ENCODE results near the gene CHST11. TPM values are rescaled to one million over a fixed set of nuclear protein-coding genes. Genes with fewer than 3 reads are reported as not detected.

The CHST11 gene
- total RNA-seq, 2 donors from 2014 or later = 2.9 to 4.9 TPM

- intact Hi-C loops (cut with DNase I) = no loop called here
- Histone ChIP-seq H3K36me3 (no peaks in the 10 kb centered on the region), H3K27ac (no peak overlapping the region), H3K4me3 (no peak overlapping the region), H3K9me3 (no peaks in the 10 kb centered on the region), H3K9ac (ENCODE audit: low read depth in 2 of 2, low read length in 2 of 2) (no peak overlapping the region), H3K4me1 (no peaks in the 10 kb centered on the region), H3K27me3 (no peaks in the 10 kb centered on the region)
- DNase-seq = no peak
- TF ChIP-seq CTCF (IDR thresholded peaks at IDR 0.05) = no peak
Measured at GRCh38 chr12:104761091-104761490, 304.3 kb downstream of the CHST11 start.

- intact Hi-C loops (cut with DNase I) = no loop called here
- no peak overlapping the region for H3K4me3 ChIP-seq
- no peak for TF ChIP-seq CTCF (IDR thresholded peaks at IDR 0.05)
Measured at GRCh38 chr12:104761611-104762010, 304.9 kb downstream of the CHST11 start.

GRCh38 chr12:104763168-104763805 is 306.5 kb downstream of the CHST11 start:
- no peaks in the 10 kb centered on the region for H3K36me3 ChIP-seq
- H3K4me1 ChIP-seq = no peaks in the 10 kb centered on the region
- TF ChIP-seq CTCF (IDR thresholded peaks at IDR 0.05) = no peak
- no peak for DNase-seq
- H3K9me3 ChIP-seq = no peaks in the 10 kb centered on the region
- H3K27me3 ChIP-seq = no peaks in the 10 kb centered on the region
- no peak overlapping the region for H3K27ac ChIP-seq
- no peak overlapping the region for H3K9ac ChIP-seq (ENCODE audit: low read depth in 2 of 2, low read length in 2 of 2)
- no peak overlapping the region for H3K4me3 ChIP-seq
- intact Hi-C loops (cut with DNase I) = no loop called here

More at GRCh38 chr12:104761611-104762010, 304.9 kb downstream of the CHST11 start:
- no peak overlapping the region for H3K27ac ChIP-seq
- no peak overlapping the region for H3K9ac ChIP-seq (ENCODE audit: low read depth in 2 of 2, low read length in 2 of 2)
- no peaks in the 10 kb centered on the region for H3K36me3 ChIP-seq
- H3K27me3 ChIP-seq = no peaks in the 10 kb centered on the region
- no peak for DNase-seq
- H3K4me1 ChIP-seq = no peaks in the 10 kb centered on the region
- H3K9me3 ChIP-seq = no peaks in the 10 kb centered on the region

- Histone ChIP-seq H3K4me3 (no peak overlapping the region), H3K9me3 (no peaks in the 10 kb centered on the region), H3K27me3 (no peaks in the 10 kb centered on the region), H3K4me1 (no peaks in the 10 kb centered on the region), H3K36me3 (no peaks in the 10 kb centered on the region), H3K9ac (ENCODE audit: low read depth in 2 of 2, low read length in 2 of 2) (no peak overlapping the region), H3K27ac (no peak overlapping the region)
- intact Hi-C loops (cut with DNase I) = no loop called here
- no peak for DNase-seq
- no peak for TF ChIP-seq CTCF (IDR thresholded peaks at IDR 0.05)
Measured at GRCh38 chr12:104764225-104765091, 307.7 kb downstream of the CHST11 start.

GRCh38 chr12:104767261-104767660 is 310.5 kb downstream of the CHST11 start:
- Histone ChIP-seq H3K9ac (ENCODE audit: low read depth in 2 of 2, low read length in 2 of 2) (no peak overlapping the region), H3K36me3 (no peaks in the 10 kb centered on the region), H3K4me1 (no peaks in the 10 kb centered on the region), H3K9me3 (no peaks in the 10 kb centered on the region), H3K27me3 (no peaks in the 10 kb centered on the region), H3K4me3 (no peak overlapping the region), H3K27ac (no peak overlapping the region)
- intact Hi-C loops (cut with DNase I) = no loop called here
- DNase-seq = no peak
- no peak for TF ChIP-seq CTCF (IDR thresholded peaks at IDR 0.05)
